GM03348 (cell line): ENCODE data around the gene CDY1.
"Not testable (repeated sequence)": the region's sequence is repeated elsewhere in the genome, so short reads cannot be mapped to it uniquely, and the experiment has no call there.

Experiments used
- DNase-seq: peaks from one replicate; pipeline ENCODE4 v3.0.0; 2012; ENCODE audit warnings: low spot score

The CDY1 gene, protein sequence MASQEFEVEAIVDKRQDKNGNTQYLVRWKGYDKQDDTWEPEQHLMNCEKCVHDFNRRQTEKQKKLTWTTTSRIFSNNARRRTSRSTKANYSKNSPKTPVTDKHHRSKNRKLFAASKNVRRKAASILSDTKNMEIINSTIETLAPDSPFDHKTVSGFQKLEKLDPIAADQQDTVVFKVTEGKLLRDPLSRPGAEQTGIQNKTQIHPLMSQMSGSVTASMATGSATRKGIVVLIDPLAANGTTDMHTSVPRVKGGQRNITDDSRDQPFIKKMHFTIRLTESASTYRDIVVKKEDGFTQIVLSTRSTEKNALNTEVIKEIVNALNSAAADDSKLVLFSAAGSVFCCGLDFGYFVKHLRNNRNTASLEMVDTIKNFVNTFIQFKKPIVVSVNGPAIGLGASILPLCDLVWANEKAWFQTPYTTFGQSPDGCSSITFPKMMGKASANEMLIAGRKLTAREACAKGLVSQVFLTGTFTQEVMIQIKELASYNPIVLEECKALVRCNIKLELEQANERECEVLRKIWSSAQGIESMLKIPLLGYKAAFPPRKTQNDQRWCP

DNA sequence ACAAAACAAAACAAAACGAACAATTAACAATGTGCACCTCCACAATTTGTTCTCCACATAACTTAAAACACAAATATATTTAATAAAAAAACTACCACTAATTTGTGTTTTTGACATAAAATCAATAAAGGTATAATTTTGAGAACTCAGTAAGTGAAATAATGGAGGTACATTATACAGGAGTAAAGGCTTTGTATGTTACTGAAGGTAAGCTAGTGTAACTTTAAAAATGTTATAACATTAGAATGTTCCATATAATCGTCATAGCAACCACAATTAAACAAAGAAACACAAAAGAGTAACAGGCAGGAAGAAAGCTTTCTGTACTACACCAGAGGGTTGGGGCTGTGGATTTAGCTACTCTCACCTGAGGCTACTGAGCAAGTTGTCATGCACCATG lies at the start of gene CDY1:
Gene CDY1 (plus strand): TSS at position 301 of the 400 bp plus-strand sequence. CDS start 326 bp downstream, outside the sequence.
- not testable (repeated sequence) for DNase-seq

DNA sequence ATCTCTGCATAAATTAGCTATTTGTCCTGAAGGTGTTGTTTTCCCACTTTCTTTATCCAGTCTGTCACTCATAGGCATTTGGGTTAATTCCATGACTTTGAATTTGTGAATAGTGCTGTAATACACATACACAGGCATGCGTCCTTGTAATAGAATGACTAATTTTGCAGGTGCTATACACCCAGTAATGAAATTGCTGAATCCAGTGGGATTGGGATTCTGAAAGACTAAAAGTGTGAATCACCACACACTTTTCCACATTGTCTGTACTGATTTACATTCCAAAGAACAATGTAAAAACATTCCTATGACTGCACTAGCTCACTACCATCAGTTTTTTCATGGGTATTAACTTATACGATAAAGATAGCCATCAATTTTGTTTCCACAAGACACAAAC lies 28.6 kb upstream of the CDY1 start:
- not testable (repeated sequence) for DNase-seq

DNA sequence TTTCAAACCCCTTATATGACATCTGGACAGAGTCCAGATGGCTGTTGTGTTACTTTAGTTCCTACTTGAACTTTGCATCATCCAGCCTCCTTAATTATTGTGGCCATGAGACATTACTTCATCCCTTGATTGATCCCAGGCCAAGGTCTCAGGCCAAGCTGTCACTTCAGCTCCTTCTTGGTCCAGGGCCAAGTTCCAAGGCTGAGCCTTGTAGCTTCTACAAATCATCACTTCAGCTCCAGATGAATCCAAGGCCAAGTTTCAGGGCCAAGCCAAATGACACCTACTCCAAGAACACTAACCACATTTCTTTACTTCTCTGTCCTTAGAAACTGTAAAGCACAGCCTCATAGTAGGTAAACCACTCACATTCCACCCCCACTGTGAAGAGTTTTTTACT lies 1.7 kb upstream of the CDY1 start:
- DNase-seq: not testable (repeated sequence)

DNA sequence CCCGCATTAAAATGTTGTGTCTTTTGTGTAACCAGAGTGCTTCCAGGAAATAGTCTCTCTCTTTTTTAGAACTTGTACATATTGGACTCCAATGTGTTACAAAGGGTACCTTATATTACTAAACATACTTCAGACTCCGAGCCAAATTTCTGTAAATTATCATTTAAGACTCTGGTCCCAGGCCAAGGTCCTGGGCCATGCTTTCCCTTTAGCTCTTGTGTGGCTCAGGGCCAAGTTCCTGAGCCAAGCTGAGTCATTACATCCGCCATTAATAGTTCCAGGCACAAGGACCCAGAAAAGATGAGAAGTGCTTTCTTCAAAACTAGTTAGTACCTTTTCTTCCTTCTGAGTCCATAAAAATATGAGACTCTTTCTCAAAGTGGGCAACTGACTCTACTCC lies 4.6 kb downstream of the CDY1 start:
- DNase-seq: not testable (repeated sequence)

DNA sequence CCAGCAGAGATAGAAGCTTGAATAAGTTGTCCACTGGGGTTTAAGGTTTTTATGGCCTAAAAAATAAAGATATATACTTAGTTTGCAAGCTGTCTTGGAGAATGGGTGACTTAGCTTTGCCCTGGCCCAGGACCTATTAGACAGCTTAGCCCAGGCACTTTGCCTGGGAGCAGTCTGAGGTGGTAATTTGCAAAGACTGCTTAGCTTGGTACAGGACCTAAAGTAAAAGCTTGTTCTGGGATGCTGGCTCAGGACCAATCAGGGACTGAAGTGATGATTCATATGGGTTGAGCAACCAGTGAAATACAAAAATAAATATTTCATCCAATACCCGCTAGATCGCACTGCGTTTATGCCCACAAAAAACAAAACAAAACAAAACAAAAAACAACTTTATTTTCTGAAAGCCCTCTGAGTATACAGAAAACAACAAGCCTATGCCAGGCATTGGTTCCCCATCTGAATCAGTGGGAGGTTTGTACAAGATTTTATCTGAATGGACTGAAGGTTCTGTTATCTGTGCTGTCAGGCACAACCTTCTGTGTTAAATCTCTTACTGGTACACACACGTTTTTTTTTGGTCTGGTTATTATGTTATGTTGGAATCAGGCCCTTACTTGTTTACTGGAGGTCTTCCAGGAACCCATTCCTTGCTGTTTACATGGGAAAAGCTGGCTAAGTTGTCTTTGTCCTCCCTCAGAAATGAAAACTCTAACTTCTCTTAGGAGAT lies 8.6 kb downstream of the CDY1 start:
- DNase-seq: not testable (repeated sequence)

DNA sequence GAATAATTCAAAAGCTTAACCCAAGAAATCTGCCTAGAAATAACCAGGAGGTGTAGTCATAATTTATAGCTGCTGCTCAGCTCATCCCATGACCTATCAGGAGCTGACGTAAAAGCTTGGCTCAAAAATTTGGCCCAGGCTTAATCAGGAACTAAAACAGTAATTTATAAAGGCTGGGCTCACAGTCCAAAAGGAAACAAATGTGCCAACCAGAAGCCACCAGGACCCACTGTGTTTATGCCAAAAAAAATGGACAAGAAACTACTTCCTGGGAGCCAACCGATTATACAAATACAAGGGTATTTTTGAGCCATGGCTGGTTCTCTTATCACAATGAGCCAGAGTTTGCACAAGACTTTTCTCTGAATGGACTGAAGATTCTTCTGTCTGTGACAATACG lies 17.9 kb downstream of the CDY1 start:
- not testable (repeated sequence) for DNase-seq

DNA sequence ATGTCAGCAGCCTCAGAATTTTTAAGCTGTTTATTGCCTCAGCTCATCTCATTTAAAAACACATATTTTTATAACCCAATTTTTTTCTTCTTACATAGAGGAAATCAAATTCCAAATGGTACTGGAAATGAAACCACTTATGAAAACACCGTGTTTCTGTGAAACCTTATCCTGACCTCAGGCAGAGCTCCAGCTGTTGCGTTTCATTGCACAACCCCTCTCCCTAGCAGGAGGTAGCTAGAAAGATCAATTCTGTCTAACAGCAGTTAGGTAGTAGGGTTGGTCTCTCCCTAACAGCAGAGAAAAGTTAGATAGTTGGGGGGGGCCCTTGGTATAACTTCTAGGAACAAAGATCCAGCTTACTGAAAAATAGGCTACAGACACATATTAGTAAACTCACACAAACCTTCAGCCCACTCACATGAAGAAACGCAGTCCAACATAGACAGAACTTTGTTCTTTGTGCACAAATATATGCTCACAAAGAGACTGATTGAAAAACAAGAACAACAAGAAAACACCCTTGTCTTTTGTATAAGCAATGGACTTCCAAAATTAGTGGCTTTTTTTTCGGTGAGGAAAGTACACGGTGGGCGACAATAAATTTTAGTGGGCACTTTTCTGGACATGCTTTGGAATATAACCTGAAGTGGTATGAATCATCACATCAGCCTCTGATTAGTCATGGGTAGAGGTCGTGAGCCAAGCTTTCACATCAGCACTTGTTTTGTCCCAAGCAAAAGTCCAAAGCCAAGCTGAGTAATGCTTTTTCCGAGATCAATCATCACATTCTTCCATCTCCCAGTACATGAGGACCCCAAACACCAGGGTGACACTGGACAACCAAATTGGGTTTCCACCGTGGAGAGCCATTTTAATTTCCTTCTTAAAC lies 21.4 kb downstream of the CDY1 start:
- DNase-seq: not testable (repeated sequence)
